GM19324 (cell line): ENCODE measurements around the gene MRPL14.

ENCODE experiments used
- ATAC-seq: cut with Tn5 transposase; IDR thresholded peaks from one replicate; pipeline ENCODE4 v1.9.1; 2021; ENCODE audit warnings: mild to moderate bottlenecking, moderate library complexity; ENCODE audit not compliant: unreplicated experiment, low FRiP score

The MRPL14 gene

DNA sequence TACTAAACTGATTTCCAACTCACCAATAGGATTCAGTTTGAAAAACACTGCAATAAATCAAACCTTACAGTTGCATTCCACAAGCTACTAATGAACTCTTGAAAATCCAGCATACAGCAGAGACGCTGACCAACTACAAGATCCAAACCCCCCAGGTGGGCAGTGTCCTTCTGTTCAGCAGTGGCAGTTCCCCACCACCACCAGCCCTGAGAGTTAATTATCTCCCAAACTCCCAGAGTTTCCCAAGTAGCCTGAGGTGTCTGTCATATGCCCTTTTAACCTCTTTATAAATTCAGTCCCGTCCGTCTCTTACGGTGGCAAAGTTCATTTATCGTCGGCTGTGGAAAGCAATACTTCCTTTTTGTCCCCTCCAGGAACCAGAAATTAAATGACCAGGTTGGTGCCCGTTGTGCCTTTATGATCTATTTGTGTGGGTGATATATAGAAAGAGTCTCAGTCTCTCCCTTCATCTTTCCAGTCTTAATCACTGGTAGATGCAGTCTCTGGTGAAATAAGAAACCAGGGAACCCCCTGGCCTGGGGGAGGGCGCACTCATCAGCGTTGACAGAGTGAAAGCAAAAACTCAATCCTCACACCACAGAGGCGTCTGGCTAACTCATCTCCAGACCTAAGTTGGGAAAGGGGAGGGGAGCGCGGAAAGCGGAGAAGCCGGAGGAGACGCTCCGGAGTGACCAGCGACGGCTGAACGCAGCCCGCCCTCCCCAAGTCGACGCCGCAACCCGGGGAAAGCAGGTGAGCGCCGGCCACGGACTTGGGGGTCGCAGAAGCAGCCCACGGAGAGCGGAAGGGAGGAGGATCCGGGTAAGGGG lies 717 bp downstream of the MRPL14 start:
- ATAC-seq, result peak; percentile 21

DNA sequence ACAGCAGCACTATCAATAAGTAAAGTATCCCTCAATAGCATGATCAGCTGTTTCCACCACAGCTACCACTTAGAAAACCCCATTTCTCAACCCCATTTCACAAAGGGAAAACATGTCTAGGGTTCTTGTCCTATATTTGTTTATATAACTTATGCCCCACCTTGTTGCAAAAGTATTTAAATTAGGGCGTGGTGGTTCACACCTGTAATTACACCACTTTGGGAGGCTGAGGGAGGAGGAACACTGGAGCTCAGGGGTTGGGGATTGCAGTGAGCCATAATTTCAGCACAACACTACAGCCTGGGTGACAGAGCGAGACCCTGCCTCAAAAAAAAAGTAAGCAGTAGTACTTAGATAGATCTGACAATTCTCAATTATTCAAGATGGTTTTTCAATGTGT lies 3.7 kb downstream of the MRPL14 start:
- no peak for ATAC-seq

DNA sequence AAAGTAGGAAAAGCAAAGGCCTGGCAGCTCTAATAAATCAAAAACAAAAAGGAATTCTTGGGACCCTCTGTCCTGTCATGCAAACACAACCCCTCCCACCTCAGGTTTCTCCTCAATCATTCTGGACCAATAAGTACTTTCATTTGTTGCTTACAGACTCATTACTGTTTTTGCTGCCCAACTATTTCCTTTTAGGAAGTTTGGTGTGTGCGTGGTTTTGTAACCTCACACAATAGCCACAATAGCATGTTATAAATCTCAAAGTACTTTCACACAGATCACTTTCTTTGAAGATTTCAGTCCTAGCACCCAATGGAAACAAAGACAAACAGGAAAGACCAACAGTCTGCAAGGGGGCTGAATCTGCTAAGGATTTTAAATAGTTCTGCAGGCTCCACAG lies 4.5 kb downstream of the MRPL14 start:
- ATAC-seq, result no peak

DNA sequence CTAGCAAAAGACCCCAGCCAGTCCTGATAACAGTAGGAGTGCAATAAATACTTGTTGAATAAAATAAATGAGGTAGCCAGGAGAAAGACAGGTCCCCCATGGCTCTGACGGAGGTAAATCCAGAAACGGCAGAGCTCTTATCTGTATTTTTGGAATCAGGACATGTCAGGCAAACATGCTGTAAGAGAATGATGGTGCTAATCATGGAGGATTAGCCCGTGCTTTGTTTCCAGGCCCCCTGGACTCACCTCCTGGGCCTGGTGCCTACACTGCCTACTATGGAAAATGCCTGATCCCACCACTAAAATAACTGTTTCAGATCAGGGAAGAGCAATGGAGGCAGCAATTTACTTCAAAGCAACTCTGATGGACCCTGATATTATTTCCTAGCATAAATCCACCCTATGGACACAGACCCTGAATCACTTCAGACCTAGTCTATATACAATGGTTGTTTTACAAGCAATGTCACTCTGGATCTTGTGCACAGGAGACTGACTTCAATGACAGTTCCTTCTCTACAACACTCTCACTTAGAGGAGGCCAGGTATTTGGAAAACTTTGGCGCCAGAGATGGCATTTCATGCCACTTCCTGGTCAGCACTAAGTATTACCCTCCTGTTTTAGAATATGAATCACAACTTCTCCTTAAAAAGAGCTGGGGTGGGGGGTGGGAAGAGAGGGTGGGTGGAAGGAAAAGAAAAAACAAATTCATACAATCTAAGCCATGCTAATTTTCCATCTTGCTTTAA lies 6.4 kb downstream of the MRPL14 start:
- ATAC-seq, result no peak

DNA sequence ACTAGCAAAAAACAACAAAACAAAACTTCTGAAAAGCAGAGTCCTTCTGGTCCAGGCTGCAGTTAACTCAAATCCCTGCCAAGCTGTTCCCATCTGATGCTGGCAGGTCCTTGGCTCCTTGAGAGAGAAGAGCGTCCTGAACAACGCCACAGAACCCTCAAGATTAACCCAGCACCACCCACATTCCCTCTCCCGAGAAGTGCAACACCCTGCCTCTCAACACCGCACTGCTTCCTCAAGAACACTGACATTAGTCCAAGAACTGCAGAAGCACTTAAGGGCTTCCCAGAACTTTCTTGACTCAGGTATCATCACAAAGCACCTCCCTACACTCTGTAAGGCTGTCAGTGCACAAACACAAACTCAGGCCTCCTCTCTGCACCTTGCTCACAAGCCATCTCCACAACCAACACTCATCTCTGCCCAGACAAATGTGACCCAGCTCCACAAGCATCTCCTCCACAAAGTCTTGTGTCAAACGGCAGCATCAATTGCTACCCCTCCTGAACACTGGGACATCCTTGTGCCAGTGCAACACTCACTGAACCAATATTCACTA lies 7.5 kb downstream of the MRPL14 start:
- ATAC-seq, result no peak

DNA sequence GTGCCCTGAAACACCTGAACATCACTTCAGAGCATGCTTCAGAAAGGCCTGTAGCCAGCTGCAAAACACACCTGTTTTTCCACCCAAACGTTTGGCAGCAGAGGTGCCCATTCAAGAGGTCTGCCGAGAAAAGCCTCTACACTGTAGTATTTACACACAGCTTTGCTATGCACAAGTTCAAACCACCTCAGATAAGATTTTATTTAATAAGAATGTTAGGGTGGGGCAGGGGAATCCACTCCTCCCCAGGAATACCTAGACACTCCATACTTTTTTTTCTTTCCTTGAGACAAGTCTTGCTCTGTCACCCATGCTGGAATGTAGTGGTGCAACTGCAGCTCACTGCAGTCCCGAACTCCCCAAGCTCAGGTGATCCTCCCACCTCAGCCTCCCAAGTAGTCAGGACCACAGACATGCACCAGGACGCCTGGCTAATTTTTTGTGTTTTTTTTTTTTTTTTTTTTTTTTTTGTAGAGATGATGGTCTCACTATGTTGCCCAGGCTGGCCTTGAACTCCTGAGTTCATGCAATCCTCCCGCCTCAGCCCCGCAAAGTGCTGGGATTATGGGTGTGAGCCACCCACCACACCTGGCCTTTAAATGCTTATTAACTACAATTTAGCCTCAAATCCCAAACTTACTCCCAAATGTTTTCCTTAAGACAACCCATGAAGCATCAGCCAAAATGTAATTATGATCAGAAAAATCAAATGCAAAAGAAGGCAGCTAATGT lies 9.7 kb downstream of the MRPL14 start:
- ATAC-seq, result no peak

DNA sequence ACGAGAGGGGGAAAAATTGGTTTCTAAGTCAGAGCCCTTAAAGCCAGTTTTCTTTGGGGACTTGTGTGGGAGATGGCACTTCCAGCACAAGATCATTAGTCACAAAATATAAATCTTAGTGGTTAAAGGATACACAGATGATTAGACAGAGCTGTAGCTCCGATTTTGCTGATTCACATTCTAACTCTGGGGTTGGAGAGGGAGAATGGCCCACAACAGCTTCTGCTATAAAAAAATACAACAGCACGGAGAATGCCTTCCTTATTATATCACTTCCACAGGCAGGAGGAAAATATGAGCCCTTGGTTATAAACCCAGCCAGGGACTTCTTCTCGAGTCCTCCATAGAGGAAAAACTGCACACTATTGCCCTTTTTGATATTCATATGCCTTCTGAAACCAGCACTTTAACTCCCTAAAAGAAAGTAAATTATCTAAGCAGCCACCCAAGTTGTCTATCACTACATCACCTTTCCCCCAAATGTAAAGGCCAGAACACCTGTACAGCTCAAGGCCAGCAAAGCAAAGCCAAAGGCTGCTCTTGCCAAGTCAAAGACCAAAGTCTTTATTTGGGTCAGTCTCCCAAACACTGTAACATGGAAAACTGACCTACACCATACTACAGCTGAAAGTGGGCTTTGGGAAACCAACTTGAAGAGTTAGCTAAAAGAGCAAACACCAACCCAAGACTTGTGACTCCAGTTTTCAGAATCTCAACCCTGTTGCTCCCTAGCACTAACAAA lies 10.4 kb downstream of the MRPL14 start:
- ATAC-seq, result no peak

DNA sequence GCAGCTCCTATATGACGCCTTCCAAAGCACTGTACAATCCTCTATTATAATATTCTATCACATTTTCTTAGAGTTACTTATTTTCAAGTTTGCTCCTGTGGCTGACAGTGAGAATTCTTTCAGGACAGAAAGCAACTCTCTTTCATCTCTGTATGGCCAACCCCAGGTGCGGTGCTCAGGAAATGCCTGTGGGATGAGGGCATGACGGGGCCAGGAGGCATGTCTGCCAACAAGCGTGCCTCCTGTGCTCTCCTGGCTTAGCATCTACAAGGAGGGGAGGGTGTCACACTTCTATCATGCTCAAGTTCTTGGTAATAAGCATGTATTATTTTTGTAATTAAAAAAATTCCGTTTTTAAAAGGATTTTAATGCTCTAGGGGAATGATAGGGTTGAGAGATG lies 11.4 kb downstream of the MRPL14 start:
- ATAC-seq, result no peak

DNA sequence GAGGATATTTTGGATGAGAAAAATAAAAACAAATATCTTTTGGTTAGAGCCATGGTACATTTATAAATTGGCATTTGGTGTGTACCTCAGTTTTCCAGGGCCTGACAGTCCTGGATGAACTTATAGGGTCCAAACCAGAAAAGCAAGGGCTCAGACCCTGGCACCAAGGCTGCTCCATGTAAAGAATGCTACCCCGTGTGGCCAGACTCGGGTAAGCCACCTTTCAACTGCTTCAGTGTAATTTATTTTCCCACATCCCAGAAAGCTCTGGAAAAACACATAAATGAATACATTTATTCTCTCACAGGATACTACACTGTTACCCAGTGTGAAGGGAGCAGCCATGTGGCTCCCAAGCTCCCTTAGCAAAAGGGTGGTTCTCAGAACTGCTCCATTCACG lies 13.8 kb downstream of the MRPL14 start:
- ATAC-seq, result no peak

DNA sequence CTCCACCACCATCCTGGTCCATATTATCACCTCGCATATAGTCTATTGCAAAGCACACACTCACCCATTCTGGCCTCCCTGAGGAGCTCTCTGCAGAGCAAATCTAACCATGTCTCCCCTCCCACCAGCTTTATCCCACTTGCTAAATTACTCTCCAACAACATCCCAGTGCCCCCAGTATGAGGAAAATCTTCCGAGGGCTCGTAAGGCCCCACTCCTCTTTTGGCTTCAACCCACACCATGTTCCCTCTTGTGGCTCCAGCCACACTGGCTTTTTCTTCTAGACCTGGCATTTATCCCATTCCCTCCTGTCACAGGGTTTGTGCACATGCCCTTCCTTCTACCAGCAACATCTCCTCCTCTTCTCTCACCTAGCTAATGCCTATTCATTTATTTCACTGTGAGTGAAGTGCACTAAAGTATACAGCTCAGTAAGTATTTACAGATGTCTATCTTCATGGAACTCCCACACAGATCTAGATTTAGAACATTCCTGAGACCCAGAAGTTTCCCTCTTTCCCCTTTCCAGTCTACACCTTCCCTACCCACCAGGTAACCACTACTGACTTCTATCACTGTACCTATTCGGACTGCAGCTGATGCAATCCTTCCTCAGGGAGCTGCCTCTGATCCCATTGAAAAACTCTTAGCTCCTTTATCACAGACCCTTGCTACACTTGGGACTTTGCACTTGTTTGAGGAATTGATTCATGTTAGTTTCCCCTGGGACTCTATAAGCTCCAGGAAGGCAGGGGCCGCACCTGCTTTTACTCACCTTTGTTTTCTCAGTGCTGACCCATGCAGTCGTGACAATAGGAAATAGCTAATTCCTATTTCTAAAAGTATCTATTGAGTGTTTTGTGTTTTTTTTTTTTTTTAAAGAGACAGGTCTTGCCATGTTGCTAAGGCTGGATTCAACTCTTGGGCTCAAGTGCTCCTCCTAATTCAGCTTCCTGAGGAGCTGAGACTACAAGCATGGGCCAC lies 15.5 kb downstream of the MRPL14 start:
- no peak for ATAC-seq

DNA sequence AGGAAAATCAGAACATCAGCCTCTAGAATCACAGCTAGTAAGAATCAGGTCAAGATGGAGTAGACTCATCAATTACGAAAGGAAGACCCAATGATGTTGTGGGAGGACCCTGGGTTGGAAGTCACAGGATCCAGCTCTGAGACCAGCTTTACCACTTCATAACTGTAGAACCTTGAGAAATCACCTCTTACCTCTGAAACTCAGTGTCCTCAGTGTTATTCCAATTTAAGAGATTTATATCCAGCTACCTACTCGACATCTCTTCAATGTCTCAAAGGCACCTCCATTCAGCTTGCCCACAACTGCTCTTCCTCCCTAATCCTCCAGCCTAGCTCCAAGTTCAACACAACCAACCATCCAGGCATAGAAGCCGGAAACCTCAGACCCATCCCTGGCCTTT lies 16.3 kb downstream of the MRPL14 start:
- ATAC-seq, result no peak

DNA sequence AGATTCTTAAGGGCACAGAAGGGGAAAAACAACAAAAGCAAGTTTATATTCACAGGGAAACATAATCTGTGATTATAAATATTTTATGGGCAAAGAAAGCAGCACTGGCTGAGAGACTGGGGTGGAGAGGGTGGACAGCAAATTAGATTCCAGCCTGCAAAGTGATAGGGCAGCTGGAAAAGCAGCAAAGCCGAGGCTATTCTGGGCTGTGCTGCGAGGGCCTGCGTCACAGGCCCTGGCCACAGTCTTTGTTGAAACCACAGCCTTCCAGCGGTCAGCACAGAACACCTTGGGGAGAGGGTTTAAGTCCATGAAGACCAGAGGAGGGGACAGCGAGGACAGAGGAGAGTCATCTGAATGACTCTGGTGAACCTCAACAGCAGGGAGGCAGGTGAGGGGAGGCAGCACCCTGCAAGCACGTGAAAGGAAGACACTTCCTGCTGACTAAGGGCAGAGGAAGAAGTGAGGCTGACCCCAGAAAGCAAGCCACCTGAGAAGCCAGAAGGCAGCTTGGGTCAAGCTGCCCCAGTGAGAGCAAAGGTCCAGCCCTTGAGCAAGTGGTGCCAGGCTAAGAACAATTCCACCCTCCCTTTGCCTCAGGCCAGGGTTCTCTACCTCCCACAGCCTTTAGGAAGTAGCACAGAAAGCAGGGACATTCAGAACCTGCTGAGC lies 17.1 kb downstream of the MRPL14 start:
- no peak for ATAC-seq

DNA sequence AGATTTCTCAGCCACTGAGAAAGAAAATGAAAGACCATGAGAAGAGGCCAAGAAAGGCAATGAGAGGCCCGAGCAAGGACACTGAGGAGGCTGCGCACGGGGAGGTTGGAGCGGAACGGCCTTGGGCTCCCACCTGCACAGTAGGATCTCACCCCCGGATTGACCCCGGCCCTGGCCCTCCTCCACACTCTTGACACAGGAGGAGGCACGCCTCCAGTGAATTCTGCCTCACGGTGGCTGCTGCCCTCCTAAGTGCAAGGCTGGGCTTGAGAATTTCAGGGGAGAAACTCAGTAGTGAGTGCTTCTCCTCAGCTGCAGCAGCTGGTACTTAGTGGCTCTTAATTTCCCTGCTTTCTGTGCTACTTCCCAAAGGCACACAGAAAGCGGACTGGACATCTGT lies 18.0 kb downstream of the MRPL14 start:
- ATAC-seq, result no peak

DNA sequence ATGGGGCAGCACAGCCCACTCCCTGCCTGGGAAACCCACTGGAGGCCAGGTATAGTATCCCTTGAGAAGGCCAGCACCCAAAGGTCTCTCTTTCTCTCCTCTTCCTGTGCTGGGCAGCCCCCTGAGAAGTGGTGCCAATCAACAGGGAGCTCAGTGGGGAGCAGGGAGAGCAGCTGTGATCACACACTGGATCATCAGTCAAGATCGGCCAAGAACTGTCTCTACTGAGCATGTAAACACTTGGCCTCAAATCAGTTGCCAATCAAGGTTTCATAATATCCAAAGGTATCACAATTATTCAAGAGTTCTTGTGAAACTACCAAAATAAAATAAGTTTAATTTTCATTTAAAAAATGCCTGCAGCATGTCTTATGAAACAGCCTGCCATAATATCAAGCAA lies 18.8 kb downstream of the MRPL14 start:
- ATAC-seq, result no peak

DNA sequence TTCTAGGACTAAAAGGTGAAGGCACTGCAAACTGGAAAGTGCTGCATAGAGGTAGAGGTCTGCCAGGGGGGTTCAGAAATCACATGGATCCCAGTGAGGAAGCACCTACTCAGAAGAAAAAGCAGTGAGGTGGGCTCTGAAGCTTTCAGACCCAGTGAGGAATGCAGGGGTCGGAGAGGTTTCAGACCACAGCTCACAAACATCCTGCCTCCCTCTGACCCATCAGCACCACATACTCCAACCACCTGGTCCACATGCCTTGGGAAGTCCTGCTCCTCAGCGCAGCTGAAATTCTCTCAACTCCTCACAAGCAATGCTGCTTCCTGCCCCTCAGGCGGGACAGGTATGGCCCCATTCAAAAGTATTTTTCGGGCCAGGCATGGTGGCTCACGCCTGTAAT lies 20.2 kb downstream of the MRPL14 start:
- no peak for ATAC-seq

DNA sequence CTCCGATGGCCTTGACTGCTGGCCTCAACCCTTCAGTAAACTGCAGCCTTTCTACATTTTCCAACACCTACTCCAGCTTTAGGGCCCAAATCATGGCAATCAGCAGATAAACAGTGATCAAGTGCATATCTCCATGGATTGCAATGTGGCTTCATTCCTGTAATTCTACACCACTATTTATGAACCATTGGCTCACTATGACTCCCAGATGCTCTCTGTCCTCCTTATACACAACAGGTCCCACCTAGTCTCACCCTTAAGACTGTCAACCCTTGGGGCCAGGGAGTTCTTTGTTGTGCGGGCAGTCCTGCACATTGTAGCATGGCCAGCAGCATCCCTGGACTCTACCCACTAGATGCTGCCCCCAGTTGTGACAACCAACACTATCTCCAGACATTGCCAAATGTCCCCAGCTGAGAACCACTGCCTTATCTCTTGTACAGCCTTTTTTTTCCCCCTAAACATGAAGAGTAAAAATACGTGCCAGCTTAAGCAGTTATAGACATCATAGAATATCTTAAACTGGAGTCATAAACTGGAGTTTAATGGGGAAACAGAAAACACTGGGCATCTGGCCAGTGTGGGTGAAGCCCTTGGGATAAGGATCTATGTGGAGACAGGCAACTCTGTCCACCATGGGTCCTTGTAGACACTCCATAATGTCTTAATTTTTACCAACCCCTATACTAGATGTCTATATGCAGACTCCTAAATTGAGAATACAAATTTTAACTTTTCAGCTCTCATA lies 21.1 kb downstream of the MRPL14 start:
- ATAC-seq, result no peak

DNA sequence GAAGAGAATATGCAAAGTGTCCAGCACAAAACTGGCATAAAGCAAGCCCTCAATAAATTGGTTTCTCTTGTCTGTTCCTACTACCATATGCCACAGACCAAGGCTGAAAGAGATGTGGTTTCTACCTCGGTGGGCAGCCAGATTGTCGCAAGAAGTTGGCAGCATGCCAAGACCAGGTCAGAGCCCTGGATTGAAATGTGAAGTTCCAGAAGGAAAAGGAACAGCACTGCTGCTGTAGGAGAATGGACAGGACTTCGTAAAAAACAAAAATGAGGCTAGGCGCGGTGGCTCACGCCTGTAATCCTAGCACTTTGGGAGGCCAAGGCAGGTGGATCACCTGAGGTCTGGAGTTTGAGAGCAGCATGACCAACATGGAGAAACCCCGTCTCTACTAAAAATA lies 22.1 kb downstream of the MRPL14 start:
- ATAC-seq, result no peak

DNA sequence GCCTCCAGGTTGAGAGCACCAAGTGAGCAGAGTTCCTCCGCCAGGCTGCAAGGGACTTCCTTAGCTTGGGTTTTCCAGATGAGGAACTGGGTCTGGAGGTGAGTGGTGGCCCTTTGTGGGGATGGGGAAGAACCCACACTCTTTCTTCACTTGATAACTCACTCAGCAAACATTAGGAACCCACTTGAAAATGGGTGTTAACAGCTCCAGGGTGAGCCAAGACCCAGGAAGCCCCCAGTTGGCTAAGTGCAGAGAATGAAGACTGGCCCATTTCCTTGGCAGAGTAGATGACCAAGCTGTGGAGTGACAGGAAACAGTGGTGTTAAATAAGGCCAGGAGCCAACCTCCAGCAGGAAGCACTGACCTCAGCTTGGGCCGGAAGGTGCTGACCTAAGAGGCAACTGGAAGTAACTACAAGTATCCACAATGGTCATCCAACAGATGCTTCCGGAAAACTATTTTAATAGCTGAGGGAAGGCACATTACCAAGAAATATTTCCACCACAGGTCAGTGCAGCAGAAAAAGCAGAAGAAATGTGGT lies 22.7 kb downstream of the MRPL14 start:
- ATAC-seq, result no peak
